Measurements from ENCODE around the gene STAT3.
"Not testable (repeated sequence)": the region's sequence is repeated elsewhere in the genome, so short reads cannot be mapped to it uniquely, and the experiment has no call there.

The STAT3 gene

GRCh38 chr17:42380935-42381334, 7.3 kb downstream of the STAT3 start:
- no peak for DNase-seq

GRCh38 chr17:42378959-42379594, 9.2 kb downstream of the STAT3 start:
- no peak for DNase-seq

GRCh38 chr17:42378359-42378958, 9.8 kb downstream of the STAT3 start:
- no peak for DNase-seq

GRCh38 chr17:42373896-42374295, 14.3 kb downstream of the STAT3 start:
- no peak for DNase-seq

GRCh38 chr17:42372142-42372541, 16.1 kb downstream of the STAT3 start:
- no peak for DNase-seq

GRCh38 chr17:42368797-42369561, 19.3 kb downstream of the STAT3 start:
- not testable (repeated sequence) for DNase-seq

- not testable (repeated sequence) for DNase-seq
Measured at GRCh38 chr17:42368310-42368709, 19.9 kb downstream of the STAT3 start.

- not testable (repeated sequence) for DNase-seq
Measured at GRCh38 chr17:42366176-42367023, 21.8 kb downstream of the STAT3 start.

- peak; percentile 28 to 37 for DNase-seq
Measured at GRCh38 chr17:42365136-42365535, 23.1 kb downstream of the STAT3 start.

GRCh38 chr17:42363767-42364585, 24.3 kb downstream of the STAT3 start:
- DNase-seq = no peak

- no peak for DNase-seq
Measured at GRCh38 chr17:42363231-42363630, 25.0 kb downstream of the STAT3 start.

GRCh38 chr17:42362245-42362961, 25.8 kb downstream of the STAT3 start:
- DNase-seq = no peak

GRCh38 chr17:42361781-42362186, 26.5 kb downstream of the STAT3 start:
- peak; percentile 40 to 41 for DNase-seq

GRCh38 chr17:42360388-42360787, 27.9 kb downstream of the STAT3 start:
- not testable (repeated sequence) for DNase-seq

GRCh38 chr17:42359133-42359532, 29.1 kb downstream of the STAT3 start:
- DNase-seq = no peak

GRCh38 chr17:42358434-42358833, 29.8 kb downstream of the STAT3 start:
- no peak for DNase-seq

GRCh38 chr17:42354956-42355843, 33.0 kb downstream of the STAT3 start:
- no peak for DNase-seq

GRCh38 chr17:42348104-42348503, 40.1 kb downstream of the STAT3 start:
- no peak for DNase-seq

GRCh38 chr17:42347606-42348005, 40.6 kb downstream of the STAT3 start:
- DNase-seq = no peak

GRCh38 chr17:42347198-42347597, 41.0 kb downstream of the STAT3 start:
- DNase-seq = no peak
